Measurements from ENCODE around the gene PKD2.

DNA sequence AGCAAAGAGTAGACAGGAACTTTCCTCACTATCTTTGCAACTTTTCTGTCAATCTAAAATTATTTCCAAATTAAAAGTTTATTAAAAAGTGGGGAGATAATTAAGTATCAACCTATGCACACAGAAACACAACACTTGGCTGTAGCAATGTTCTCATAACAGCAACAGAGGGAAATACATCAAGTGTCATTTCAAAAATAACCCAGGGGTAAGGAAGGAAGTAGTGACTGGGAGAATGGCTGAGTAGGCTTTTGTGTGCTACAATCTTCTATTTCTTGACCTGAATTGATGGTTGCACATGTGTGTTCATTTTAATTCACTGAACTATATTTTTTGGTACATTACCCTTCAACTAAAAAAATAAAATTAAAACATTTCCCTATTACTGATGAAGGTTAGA is 83.5 kb downstream of the PKD2 start:
- TF ChIP-seq, protein P1, sequence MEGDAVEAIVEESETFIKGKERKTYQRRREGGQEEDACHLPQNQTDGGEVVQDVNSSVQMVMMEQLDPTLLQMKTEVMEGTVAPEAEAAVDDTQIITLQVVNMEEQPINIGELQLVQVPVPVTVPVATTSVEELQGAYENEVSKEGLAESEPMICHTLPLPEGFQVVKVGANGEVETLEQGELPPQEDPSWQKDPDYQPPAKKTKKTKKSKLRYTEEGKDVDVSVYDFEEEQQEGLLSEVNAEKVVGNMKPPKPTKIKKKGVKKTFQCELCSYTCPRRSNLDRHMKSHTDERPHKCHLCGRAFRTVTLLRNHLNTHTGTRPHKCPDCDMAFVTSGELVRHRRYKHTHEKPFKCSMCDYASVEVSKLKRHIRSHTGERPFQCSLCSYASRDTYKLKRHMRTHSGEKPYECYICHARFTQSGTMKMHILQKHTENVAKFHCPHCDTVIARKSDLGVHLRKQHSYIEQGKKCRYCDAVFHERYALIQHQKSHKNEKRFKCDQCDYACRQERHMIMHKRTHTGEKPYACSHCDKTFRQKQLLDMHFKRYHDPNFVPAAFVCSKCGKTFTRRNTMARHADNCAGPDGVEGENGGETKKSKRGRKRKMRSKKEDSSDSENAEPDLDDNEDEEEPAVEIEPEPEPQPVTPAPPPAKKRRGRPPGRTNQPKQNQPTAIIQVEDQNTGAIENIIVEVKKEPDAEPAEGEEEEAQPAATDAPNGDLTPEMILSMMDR (IDR thresholded peaks at IDR 0.05 in 8 of 11, conservative IDR thresholded peaks at IDR 0.05 in 3 of 11): no peak
- TF ChIP-seq POLR2A (IDR thresholded peaks at IDR 0.05) (no peak), POLR2AphosphoS5 (IDR thresholded peaks at IDR 0.05) (no peak)

All from spleen (tissue), 7 donors.